Measurements from ENCODE around the gene SPRY2.
"Not testable (repeated sequence)": the region's sequence is repeated elsewhere in the genome, so short reads cannot be mapped to it uniquely, and the experiment has no call there.

SPRY2 gene

DNA sequence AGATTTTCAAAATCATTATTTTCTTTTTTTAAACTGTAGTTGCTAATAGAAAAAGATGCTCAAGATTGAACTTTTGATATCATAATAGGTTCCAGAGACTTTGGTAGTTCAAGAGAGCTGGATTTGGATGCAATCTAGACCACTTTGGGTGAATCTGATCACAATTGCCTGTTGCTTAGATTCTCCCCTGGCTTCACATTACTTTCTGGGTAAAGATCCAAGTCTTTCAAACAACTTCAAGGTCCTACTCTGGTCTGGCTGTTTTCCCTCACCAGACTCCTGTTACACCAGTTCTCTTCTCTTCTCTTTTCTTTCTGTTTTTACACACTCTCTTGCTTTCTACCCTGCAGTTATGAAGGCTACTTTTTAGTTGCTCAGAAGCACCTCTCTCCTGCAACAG lies 7.4 kb upstream of the SPRY2 start:
- DNase-seq: no peak

DNA sequence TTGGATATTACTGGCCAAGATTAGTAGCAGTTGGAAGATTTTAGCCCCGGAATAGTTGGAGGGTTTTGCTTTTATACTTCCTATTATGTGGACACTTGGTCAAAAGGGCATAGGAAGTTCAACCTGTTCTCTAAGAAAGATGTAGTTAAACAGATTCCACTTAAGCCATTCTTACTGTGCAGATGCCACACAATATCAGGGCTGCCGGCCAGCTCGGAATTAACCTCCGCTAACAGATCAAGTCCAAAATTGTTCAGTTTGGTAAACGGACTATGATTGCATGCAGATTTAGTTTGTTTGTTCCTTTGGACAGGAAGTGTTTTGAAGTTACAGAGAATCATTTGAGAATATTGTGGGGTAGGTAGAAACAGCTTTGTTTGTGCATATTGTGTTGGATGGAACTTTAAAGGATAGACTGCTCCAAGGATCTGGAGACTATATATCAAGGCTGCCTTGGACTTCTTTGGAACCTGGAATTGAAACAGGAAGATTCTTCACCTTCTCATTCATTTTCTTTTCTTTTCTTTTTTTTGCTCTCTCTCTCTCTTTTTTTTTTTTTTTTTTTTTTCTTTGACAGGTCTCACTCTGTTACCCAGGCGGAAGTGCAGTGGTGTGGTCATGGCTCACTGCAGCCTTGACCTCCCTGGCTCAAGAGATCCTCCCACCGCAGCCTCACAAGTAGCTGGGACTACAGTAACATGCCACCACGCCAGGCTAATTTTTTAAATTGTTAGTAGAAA lies 5.0 kb upstream of the SPRY2 start:
- no peak for DNase-seq

DNA sequence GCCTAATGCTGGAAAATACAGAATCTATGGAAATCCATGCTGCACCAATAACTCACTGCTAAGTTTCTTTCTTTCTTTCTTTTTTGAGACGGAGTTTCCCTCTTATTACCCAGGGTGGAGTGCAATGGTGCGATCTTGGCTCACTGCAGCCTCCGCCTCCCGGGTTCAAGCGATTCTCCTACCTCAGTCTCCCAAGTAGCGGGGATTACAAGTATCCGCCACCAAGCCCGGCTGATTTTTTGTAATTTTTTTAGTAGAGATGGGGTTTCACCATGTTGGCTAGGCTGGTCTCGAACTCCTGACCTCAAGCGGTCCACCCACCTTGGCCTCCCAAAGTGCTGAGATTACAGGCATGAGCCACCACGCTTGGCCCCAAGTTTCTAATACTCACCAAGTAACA lies 3.1 kb upstream of the SPRY2 start:
- DNase-seq: not testable (repeated sequence)

DNA sequence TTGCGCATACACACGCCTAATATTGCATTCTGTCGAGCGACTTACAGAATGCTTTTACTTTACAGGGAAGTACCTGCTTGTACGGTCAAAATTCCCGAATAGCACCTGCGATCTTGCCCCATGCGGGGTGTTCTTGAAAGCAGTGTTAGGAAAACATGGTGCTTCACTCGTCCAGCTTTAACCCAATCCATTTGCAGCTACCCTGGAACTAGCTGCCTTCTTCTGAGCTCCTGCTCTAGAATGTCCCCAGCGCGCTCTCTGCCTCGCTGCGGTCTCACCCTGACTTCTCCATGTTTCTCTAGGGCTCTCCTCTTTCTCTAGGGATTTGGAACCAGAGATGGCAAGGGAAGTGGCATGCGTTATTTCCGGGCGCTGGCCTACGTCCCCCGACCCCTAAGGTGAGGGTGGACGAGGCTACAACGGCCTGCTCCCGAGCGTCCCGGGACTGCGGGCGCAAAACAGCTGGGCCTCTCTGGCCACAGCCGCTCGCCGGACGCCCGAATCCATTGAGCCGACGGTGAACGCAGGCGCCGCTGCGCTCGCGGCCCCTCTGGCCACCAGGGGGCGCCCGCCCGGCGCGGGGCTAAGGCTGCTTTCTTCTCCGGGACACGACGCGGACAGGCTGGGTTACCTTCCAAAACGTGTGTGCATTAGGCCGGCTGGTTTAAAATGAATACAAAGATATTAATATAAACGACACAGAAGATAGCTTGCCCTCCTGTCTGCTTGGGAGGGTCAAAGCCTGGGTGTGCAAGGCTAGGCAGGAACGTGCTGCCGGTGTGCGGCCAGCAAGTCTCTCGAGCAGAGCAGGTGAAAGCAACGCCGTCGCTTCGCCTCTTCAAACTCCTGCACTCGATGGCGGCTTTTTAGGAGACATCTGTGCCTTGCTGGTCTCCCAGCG lies 1.8 kb upstream of the SPRY2 start:
- peak; percentile 74 for DNase-seq

DNA sequence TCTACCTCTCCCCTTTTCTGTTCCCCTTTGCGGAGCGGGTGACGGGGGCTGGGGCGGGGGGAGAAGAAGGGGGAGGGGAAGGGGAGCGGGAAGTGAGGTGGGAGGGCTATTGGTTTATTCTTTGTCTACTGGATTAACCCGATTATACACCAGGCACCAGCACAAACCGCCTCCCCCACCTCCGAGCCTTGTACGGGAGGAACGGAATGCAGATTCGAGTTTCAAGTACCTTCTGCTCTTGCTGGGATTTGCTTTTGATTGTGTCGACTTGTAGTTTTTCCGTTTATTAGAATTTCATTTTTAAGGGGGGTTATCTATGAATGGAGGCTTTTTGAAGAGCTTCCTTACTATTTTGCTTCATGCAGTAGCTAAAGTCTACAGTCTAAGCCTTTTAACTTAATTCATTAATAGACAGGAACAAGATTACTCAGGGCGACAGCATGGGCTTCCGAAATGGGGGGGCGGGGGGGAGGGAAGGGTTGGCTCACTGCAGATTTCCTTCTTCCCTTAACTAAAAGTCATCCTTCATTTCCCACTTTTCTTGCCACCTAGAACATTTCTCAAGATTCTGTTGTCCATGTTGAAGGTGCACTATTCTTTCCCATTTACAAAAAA lies 937 bp upstream of the SPRY2 start:
- DNase-seq: no peak

DNA sequence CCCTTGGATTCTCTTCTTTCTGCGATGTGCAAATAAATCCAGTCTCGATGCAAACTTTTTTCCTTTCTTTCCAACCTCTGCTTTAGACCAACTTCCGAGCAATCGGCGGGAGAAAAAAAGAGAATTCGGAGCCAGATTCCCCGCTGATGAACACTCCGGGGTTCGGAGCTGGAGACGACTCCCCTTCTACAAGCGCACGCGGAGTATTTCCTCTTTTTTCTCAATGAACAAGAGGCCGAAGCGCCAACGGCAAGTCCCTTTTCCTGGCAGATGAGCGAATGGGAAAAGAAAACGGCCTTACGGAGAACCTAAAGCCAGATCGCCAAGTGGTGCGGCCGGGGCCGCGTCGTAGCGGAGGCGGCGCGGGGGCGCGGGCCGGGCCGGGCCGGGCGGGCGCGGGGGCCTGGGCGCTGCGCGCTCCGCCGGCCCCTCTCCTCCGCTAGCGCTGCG lies 250 bp downstream of the SPRY2 start:
- no peak for DNase-seq

DNA sequence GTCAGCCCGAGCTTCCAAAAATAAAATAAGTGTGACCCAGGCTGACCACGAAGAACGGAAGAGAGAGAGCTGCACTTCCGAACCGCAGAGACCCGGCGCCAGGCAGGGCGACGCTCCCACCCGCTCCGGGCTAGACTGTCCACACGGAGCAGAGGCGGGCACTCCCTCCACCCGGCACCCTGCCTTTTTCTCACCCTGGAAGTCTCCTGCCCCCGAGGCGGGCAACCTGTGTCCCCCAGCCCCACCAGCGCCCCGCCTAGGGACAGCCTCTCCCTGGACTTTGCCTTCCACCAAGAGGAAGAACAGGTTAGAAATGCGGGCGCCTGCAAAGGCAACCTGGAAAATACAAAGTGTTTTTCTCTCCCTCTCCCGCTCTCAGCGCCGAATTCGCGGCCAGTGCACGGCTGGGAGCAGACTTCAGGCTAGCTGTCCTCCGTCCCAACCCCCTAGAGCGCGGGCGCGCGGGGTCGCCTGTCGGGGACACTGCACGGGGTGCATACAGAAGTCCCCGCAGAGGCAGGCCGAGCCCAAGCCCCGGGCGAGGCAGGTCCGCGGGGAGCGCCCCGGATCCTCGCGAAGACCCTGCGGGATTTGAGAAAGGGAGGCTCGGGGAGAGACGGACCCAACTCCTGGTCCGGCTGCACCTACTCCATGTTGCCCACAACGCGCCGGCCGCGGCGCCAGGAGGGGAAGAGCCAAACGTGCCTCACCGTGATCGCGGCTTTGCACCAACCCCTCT lies 845 bp downstream of the SPRY2 start:
- peak; percentile 21 for DNase-seq

DNA sequence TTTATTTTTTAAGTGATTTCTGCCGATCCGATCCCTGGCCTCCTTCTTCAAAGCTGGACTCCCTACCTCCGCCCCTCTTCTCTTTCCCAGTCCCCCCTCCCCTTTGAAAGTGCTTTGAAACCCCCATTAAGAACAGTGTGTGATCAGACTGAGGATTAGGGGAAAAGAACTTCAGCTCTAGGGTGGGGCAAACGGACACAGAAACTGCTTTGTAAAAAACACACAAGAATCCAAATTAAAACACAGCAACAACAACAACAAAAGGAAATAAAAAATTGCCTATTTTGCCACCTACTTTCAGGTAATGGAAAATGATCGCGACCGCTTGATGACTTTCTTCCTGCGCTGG lies 1.4 kb downstream of the SPRY2 start:
- DNase-seq: no peak

DNA sequence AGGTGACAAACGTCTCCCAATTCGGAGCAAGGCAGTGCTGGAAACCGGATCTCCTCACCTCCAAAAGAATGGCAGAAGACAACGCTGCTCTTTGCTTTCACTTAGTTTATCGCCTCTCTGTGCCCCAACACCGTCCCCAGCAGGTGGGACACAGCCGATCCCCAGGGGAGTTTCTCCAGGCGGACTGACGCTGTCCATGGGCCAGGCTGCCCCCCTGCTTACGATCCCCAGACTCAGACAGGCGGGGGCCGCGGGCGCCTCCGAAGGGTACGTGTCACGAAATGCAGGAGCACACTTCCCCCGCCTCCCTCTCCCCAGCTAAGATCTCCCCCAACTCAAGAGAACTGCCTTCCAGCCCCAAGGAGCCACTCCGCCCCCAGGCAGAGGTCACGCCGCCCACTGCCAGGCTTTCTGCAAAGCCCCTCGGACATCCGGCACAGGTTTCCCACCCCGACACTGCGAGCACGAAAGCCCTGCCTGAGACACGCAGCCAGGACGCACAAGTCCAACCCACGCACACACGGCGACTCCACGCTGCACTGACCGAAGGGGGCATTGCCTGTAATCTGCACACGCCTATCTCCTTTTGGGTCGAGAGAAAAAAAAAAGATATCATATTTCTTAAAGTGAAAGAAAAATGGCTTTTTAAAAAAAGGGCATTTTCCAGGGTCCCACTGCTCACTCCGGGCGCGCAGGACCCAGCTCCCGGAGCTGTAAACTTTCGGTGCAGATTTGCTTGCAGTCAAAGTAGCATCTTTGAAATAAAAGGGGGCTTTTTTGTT lies 2.0 kb downstream of the SPRY2 start:
- peak; percentile 18 for DNase-seq

DNA sequence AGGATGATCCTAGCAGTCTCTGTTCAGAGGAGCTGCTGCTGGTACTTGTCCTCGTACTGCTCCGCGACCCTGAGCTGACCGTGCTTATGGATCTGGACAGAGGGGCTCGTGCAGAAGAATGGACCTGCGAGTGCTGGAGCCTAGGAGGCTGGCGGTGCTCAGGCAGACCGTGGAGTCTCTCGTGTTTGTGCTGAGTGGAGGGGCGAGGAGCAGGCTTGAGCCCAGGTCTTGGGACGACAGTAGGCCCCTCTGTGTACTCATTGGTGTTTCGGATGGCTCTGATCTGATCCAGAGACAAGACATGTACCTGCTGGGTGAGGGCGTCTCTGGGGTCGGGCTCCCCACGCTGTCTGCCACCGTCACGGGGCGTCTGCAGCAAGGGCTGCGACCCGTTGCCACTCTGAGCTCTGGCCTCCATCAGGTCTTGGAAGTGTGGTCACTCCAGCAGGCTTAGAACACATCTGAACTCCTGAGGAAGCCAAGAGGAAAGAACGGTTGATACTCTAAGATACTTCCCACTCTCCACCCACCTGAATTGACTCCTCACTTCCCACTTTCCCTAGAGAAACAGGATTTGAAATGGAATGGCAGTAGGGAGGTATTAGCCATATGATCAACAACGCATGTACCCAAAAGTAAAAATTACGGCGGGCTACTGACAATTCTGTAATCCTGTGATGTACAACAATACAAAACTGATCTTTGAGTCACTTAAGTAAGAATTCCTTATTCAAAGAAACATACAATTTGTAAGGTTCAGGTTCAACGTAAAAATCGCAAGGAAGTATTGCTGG lies 3.4 kb downstream of the SPRY2 start:
- DNase-seq: no peak

DNA sequence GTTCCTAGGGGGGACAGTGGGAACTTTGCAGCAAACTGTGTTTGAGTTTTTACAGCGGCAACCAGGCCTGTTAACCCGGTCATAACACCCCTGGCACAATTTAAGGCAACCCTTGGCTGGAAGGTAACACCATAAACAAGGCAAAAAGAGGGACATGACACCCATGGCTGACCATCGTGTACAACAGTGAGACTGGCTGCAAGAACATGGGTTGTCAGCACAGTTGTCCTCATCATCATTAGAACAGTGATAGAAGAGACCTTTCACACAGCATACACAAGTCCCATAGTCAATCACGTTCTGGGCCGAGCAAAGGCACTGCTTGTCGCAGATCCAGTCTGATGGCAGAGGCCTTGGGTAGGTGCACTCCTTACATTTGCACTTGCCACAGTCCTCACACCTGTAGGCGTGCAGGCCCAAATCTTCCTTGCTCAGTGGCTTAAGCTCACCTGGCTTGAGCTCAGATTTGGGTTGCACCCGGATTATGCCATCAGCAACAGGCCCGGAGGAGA lies 4.1 kb downstream of the SPRY2 start:
- DNase-seq: no peak

DNA sequence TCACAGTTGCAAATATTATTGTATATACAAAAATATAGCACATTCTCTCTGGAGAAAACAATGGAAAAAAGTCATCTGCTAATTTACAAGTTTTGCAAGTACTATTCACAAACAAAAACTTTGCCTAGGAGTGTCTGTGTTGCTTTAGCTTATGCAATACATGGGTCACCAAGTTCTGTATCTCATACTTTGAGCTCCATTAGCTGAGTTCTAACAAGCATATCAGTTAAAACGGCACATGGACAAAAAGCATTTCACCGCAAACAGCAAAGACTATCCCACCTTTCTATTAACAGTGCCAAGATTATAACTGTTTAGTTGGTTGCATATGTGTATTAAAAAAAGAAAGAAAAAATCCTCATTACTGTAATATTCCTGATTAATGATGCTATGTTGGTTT lies 4.6 kb downstream of the SPRY2 start:
- DNase-seq: no peak

DNA sequence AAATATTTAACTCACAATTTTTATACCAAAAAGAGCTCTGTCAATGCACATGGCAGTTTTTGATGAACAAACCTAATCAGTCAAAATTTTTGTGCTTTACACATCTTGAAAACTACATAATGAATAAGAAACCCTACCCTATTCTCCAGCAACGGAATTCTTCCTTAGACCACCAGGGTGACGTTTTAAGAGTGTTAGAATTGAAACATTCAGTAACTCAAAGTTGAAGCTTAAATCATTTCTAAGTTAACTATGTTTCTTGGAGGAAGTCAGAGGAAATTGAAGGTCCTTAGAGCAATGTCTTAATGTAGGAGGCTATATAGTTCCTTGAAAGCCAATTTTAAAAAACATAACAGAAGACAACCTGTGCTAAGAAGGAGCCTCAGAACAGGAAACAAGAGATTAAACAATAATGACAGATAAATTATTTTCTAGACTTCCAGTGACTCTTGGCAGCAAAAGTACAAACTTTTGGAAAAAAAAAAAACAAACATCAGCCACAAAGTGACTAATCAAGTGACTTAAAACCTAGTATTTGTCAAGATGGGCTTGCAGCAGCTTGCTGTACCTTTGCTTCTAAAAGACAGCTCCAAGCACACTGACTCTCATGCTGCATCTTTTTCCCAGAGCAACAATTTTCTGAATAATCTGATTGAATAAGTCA lies 6.2 kb downstream of the SPRY2 start:
- DNase-seq: no peak

DNA sequence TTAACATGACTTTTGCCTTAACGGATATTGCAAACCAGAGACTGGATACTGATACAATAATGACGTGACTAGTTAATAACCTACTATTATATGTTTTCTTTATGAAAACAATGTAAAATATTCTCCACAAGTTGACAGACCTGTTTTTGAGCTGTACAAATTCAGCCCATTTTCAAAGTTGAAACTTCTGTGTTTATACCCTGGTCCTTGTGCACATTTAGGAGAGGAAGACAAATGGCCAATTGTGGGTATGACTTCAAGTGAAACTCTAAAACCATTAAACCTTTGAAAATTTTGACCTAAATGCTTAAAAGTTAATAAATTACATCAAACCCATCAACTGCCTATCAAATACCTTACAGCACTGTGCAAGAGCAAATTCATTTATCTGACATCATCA lies 8.9 kb downstream of the SPRY2 start:
- DNase-seq: no peak

DNA sequence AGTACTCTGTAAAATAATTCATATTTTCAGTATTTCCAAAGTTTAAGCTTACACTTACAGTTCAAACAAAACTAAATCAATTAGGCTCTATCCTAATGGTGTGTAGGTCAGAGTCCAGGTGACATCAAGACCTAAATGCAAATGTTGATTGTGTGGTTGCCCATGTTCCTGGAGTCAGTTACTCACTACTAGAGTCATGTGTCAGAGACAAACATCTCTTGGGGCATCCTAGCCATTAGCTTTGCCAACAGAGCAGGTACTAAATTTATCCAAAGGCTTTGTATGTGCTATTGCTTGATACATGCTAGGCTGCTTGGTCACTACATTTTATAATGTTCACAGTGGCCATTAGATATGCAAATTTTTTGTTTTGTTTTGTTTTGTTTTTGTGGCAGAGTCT lies 11.7 kb downstream of the SPRY2 start:
- DNase-seq: no peak

DNA sequence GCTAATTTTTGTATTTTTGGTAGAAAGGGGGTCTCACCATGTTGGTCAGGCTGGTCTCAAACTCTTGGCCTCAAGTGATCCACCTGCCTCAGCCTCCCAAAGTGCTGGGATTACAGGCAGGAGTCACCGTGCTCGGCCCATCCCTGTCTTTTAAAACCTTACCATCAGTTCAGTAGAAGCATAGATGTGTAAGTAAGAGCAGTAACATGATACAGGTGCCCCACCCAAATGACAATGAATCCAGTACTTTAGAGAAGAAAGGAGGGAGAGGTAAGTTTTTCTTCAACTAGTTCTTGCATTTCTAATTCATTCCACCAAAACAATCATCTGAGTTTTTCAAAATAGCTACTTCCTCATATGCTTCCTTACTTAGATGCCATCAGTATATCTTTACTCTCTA lies 21.9 kb downstream of the SPRY2 start:
- no peak for DNase-seq

DNA sequence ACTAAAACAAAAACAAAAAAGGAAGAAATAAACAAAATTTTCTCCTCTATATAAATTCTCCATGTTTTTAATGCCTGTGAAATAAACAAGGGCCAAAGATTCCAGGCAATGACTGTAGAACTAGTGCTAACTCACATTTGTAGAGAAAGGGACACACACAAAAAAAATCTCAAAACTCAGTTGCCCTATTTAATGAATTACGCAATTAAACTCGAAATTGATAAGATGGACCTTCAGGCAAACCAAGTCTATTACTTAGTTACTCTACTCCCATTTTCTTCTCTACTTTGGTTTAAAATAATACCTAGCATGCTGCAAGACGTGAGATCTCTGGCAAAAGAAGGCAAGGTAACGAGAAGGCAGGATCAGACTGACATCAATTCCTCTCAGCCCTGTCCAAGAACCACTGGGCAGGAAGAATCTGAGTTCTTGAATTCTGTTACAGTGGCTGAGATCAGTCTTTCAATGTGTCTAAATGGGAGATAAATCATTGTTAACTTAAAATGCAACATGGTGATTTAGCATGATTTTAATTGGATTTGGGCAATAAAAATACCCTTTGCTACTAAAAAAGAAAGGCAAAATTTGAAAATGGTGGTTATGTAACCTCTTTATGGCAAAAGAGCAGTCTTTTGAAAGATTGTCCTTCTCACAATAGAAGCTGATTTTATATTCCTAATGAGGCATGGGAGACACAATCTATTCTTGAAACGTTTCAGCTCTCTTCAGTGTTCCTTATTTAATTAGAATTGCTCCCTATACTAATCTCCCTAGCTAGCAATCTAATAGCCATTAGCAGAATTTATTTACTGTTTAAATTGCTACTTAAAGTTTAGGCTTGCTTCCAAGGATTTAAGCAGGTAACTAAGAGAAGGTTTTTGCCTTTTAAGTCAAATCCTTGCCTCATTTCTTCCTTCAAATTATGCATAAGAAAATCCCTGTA lies 25.9 kb downstream of the SPRY2 start:
- DNase-seq: no peak

DNA sequence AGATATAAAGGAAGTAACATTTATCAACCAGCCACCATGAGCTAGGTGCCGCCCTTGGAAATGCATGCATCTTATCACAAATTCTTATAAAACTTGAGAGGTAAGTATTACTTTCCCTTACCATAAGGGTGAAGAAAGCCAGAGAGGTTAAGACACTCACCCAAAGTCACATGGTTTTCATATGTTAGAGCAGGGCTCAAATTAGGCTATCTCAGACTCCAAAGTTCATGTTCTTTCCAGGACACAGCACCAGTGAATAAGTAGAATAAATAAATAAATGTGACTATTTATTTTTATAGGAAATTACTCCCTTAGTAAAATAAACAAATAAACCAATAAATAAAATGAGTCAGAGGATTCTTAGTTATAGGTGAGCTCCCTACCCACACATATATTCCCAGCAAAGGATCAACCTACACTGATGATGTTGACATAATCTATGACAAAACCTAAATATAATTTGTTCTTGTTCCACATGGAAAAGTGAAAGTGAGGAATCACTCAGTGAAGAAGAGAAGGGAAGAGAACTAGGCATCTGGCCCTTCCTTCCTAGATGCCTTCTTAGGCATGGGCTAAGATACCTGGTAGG lies 27.2 kb downstream of the SPRY2 start:
- DNase-seq: no peak

DNA sequence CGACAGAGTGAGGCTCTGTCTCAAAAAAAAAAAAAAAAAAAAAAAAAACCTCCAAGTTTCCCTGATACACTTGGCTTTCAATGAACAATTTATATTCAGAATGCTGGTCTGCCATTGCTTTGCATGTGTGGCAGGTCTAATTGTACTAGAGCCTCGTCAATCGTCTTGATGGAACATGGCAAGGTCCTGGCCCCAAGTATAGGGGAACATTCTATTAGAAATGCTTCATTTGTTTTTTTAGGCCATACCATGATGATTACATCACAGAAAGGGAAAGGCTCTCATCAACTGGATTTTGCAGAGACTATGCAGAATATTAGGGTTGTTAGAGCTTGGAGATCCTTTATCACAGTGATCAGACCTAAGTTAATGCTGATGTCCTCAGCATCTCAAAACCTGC lies 28.0 kb downstream of the SPRY2 start:
- no peak for DNase-seq

Data from activated gamma-delta T cell treated with Interleukin-2 at 50 U/mL for 16 hours (primary cell).